ENCODE results near the gene ANP32E. TPM values are rescaled to one million over a fixed set of nuclear protein-coding genes. Genes with fewer than 3 reads are reported as not detected.

The ANP32E gene
- total and polyA plus RNA-seq, 2 of the 13 experiments (the other 11 are each of a cell fraction or from before 2014, with no cell fraction given), result 10.3 to 53.0 TPM

DNA sequence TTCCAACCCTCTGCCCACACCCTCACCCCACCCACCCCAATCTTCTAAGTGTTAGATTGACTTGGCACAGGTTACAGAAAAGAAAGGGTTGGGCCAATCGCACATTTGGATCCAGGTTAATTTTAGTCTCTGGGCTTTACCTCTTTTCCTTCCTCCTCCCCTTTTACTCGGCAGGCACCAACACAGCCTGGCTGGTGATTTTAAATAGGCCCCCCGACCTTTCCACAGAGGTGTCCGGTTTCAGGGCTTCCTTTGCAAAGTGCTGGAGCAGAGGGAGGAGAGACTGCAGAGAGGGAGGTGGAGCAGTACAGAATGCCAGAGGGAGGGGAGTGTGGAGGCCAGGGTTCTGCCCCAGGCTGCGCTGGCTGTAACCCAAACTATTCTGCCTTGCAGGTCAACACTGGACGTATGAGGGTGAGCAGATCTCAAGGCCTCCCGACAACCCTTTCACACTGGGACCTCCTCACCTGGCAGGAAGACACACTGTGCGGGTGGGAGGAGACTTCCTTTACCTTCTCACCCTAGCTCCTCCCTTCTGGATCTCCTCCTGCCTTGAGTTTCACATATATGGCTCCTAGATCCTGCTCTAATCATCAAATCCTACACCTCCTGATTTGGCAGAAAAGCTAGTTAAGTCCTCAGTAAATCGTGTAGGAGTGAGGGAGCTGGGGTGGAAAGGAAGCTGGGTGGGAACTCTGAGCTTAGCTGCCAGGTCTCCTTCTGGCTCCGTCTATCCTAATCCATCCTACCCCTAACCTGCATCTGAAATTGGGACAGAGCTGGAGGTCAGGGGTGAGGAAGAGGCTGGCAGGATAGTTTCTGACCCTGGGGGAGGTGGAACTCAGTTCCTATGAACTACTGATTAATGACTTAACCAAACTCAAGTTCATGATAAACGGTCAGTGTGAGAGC is 24.1 kb upstream of the ANP32E start (continued):
- TF ChIP-seq ZNF770 (CRISPR knock-in tag; IDR thresholded peaks at IDR 0.05), result peak; percentile 38; the same call in 1 of the 2 replicates
- no peak for TF ChIP-seq PHF5A (CRISPR knock-in tag; IDR thresholded peaks at IDR 0.05; ENCODE audit: low read depth, unreplicated experiment)
- 0 out of 2 replicates have a peak, but pooled peaks have one; percentile 35 for TF ChIP-seq SNAPC4 (CRISPR knock-in tag; IDR thresholded peaks at IDR 0.05)
- no peak for TF ChIP-seq NR2C2 (CRISPR knock-in tag; IDR thresholded peaks at IDR 0.05; ENCODE audit: borderline replicate concordance)
- TF ChIP-seq ZNF331 (CRISPR knock-in tag; IDR thresholded peaks at IDR 0.05), result peak; percentile 57; the same call in 1 of the 2 replicates
- TF ChIP-seq PHF21A (CRISPR knock-in tag; IDR thresholded peaks at IDR 0.05), result peak; percentile 27; the same call in 1 of the 2 replicates
- peak; percentile 52; the same call in 1 of the 2 replicates for TF ChIP-seq ZNF121 (CRISPR knock-in tag; IDR thresholded peaks at IDR 0.05)
- TF ChIP-seq GMEB1 (CRISPR knock-in tag; IDR thresholded peaks at IDR 0.05; ENCODE audit: borderline replicate concordance), result peak; percentile 26; the same call in 1 of the 2 replicates
- TF ChIP-seq SIN3A (IDR thresholded peaks at IDR 0.05; ENCODE audit: borderline replicate concordance, low read depth, low read length), result peak; percentile 23; the same call in 1 of the 2 replicates
- TF ChIP-seq FOXO4 (CRISPR knock-in tag; conservative IDR thresholded peaks at IDR 0.05), result no peak
- no peak for TF ChIP-seq ZNF777 (CRISPR knock-in tag; IDR thresholded peaks at IDR 0.05)
- TF ChIP-seq NR2F6 (IDR thresholded peaks at IDR 0.05), result no peak
- peak; percentile 31; the same call in 1 of the 2 replicates for TF ChIP-seq NR2F6 (CRISPR knock-in tag; IDR thresholded peaks at IDR 0.05)
- TF ChIP-seq ZFP36L1 (CRISPR knock-in tag; IDR thresholded peaks at IDR 0.05), result no peak
